Brain microvascular endothelial cell (primary cell): Measurements from ENCODE around the gene KCNH2.

Experiments
- DNase-seq: peaks from one replicate; pipeline ENCODE4 v3.0.0-alpha.2; 2020
- H3K27ac ChIP-seq: fragments of 250-450 bp; sonication (Bioruptor Pico); 2 replicates; pipeline ENCODE4 v1.5.1; 2020; ENCODE audit warnings: mild to moderate bottlenecking, moderate library complexity
- H3K27me3 ChIP-seq: fragments of 250-450 bp; sonication (Bioruptor Pico); replicated peaks from 2 replicates; pipeline ENCODE4 v1.5.1; 2020; ENCODE audit warnings: mild to moderate bottlenecking
- H3K36me3 ChIP-seq: fragments of 250-450 bp; sonication (Bioruptor Pico); replicated peaks from 2 replicates; pipeline ENCODE4 v1.5.1; 2020; ENCODE audit warnings: mild to moderate bottlenecking
- H3K4me3 ChIP-seq: 2 replicates; pipeline ENCODE4 v1.5.1; 2011; ENCODE audit warnings: low read depth, mild to moderate bottlenecking, control low read depth, low read length, moderate library complexity
- in situ Hi-C: cut with HindIII; loops from 2 replicates; pipeline ENCODE4 v1.10.0; 2017; ENCODE audit warnings: low sequenced_read_pairs, low pct_ligation_motif_present
- TF ChIP-seq, protein P1 (sequence below): IDR thresholded peaks from 2 replicates; pipeline ENCODE4 v1.5.1; 2011; ENCODE audit warnings: low read depth, mild to moderate bottlenecking, moderate library complexity, low read length, control low read depth, inconsistent platforms; ENCODE audit errors: missing control alignments

Gene KCNH2

DNA sequence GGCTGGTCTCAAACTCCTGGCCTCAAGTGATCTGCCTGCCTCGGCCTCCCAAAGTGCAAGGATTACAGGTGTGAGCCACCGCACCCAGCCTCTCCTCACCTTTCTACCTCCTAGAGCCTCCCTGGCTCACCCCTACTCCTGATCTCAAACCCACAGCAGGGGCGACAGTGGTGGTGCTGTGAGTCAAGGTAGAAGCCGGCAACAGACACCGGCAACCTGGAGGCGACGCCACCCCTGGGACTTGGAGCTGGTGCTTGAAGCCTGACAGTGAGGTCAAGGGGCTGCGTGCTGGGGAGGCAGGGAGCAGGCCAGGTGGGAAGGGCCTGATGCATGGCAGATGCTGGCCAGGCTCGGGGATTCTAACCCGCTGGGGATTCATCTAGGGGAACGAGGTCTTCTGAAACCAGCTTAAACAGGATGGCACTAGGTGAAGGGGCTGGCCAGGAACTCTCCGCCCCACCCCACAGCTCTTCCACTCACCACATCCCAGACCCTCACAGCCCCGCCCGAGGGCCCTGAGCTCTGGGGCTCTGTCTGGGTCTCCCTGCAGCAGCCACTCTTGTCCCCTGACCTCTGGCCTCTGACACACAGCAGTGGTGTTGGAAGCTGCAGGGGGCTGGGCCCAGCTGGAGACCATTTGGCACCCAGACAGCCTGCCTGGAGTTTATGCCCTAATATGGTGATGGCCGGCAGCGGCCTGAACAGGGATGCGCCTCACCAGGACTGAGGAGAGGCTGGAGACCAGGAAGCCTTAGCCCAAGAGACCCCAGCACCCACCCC lies 16.4 kb downstream of the KCNH2 start:
- in situ Hi-C loops = no loop called here
- TF ChIP-seq, protein P1, sequence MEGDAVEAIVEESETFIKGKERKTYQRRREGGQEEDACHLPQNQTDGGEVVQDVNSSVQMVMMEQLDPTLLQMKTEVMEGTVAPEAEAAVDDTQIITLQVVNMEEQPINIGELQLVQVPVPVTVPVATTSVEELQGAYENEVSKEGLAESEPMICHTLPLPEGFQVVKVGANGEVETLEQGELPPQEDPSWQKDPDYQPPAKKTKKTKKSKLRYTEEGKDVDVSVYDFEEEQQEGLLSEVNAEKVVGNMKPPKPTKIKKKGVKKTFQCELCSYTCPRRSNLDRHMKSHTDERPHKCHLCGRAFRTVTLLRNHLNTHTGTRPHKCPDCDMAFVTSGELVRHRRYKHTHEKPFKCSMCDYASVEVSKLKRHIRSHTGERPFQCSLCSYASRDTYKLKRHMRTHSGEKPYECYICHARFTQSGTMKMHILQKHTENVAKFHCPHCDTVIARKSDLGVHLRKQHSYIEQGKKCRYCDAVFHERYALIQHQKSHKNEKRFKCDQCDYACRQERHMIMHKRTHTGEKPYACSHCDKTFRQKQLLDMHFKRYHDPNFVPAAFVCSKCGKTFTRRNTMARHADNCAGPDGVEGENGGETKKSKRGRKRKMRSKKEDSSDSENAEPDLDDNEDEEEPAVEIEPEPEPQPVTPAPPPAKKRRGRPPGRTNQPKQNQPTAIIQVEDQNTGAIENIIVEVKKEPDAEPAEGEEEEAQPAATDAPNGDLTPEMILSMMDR = no peak
- Histone ChIP-seq H3K36me3 (no peaks in the 10 kb centered on the region), H3K27me3 (peaks cover 38% of the 10 kb centered on the region), H3K27ac (no peak overlapping the region), H3K4me3 (no peak overlapping the region)
- DNase-seq = no peak

DNA sequence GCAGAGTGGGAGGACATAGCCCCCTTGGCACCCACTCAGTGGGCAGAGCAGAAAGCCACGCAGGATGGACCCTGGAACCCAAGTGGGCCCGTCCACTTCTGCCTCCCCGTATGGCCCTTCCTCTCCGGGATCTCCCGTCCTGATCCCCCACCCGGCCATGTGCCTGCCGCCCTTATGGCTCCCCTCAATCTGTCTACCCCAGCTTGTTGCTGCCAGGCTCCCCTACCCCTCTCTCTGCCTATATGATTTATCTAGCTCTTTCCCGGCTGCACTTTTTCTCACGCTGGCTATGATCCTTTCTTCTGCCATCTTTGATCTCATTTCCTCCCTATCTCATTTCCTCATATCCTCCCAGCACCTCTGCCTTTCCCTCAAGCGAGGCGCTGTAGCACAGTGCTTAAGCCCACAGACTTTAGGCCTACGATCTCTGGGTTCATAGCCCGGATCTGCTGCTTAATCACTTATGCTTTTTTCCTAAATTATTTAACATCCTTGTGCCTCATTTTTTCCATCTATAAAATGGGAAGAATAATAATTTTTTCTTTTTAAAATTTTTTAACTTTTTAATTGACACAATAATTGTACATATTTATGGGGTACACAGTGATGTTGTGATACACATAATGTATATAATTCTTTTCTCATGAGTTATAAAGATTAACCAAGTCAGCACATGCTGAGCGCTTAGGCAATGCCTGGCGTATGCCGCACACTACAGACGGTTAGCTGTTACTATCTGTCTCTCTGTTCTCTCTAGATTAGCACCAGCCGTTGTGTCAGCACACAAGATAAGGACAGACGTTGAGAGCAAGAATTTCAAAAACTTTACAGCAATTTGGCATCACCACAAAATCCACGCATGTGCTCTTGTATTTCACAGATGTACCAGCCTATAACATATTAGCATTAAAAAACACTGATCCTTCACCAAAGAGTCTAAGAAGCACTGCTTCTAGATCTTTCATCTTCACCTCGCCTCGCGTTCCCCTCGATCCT lies 18.1 kb downstream of the KCNH2 start:
- in situ Hi-C loops = no loop called here
- Histone ChIP-seq H3K36me3 (no peaks in the 10 kb centered on the region), H3K4me3 (no peak overlapping the region), H3K27ac (no peak overlapping the region), H3K27me3 (peaks cover 27% of the 10 kb centered on the region)
- DNase-seq = no peak
- TF ChIP-seq, protein P1 = no peak

DNA sequence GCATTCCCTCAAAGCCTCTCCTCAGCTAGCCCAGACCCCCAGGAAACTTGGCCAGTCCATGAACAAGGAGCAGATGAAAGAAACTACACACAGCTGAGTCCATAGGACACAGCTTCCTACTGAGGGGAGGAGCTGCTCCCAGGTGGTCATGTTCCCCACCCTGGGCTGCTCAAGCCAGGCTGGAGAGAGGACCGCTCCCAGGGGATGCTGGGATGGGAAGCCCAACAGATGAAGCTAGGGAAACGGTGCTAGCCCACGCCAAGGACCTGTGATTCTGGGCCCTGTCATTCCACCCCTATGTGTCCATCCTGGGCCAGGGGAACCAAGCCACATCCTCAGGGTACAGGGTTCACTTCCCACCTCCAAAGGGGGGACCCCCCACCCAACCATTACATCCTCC lies 19.0 kb downstream of the KCNH2 start:
- Histone ChIP-seq H3K4me3 (no peak overlapping the region), H3K27me3 (peaks cover 26% of the 10 kb centered on the region), H3K36me3 (no peaks in the 10 kb centered on the region), H3K27ac (no peak overlapping the region)
- in situ Hi-C loops = no loop called here
- no peak for DNase-seq
- TF ChIP-seq, protein P1 = no peak

DNA sequence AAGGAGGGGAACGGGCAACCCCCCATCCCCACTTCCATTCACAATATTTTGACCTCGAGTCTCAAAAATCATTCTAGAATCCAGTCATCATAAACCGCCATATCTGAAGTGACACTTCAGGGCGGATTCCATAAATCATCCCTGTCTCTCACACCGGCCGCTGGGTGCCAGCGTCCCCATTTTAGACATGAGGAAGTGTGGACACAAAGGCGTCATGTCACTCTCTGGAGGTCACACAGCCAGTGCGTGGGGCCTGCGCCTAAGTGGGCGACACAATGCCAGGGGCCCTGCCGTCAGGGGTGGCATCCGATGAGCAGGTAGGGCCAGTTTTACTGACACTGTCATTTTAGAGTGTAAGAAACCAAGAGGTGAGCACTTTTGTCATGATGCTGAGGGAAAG lies 19.5 kb downstream of the KCNH2 start:
- Histone ChIP-seq H3K36me3 (no peaks in the 10 kb centered on the region), H3K27ac (no peak overlapping the region), H3K4me3 (no peak overlapping the region), H3K27me3 (peaks cover 26% of the 10 kb centered on the region)
- TF ChIP-seq, protein P1 = no peak
- no peak for DNase-seq
- in situ Hi-C loops = no loop called here

DNA sequence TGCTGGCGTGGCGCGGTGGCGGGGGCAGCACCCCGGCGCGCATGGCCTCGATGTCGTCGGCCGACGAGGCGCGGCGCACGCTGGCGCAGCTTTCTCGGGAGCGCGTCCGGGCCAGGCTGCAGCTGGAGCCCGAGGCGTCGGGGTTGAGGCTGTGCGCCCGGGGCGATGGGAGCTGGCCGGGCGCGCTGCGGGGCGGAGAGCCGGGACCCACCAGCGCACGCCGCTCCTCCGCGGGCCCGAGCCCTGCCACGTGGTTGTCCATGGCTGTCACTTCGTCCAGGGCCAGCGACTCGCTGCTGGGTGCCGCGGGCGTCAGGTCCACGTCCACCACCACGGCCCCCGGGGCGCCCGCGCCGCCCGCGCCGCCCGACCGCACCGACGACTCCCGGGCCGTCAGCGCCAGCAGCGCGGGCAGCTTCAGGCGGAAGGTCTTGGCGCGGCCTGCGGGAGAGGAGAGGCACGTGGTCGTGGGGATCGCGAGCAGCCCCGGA lies 20.0 kb downstream of the KCNH2 start:
- TF ChIP-seq, protein P1 = no peak
- in situ Hi-C loops = no loop called here
- H3K36me3 ChIP-seq = no peaks in the 10 kb centered on the region
- H3K27ac ChIP-seq = no peak overlapping the region
- peaks cover 26% of the 10 kb centered on the region for H3K27me3 ChIP-seq
- DNase-seq = no peak
- no peak overlapping the region for H3K4me3 ChIP-seq
